T-helper 1 cell treated with Interleukin-12 subunit alpha and Interleukin-12 subunit beta and Interleukin-4 antibody, amounts not matched to agents 30 μg/mL and 1 μg/mL, for 36 hours (primary cell): Measurements from ENCODE around the gene AIF1.
"Not testable (repeated sequence)": the region's sequence is repeated elsewhere in the genome, so short reads cannot be mapped to it uniquely, and the experiment has no call there.

ENCODE experiments used
- H3K27ac Mint-ChIP-seq: one replicate; pipeline ENCODE4 v1.8.0; 2021; ENCODE audit warnings: mild to moderate bottlenecking, mixed read lengths
- H3K27me3 Mint-ChIP-seq: one replicate; pipeline ENCODE4 v1.8.0; 2021; ENCODE audit warnings: low read depth, mixed read lengths
- H3K36me3 Mint-ChIP-seq: one replicate; pipeline ENCODE4 v1.8.0; 2021; ENCODE audit warnings: low read depth, mixed read lengths
- H3K4me1 Mint-ChIP-seq: one replicate; pipeline ENCODE4 v1.8.0; 2021; ENCODE audit warnings: low read depth, mixed read lengths
- H3K4me3 Mint-ChIP-seq: one replicate; pipeline ENCODE4 v1.8.0; 2021; ENCODE audit warnings: mild to moderate bottlenecking, moderate library complexity, mixed read lengths
- H3K9me3 Mint-ChIP-seq: one replicate; pipeline ENCODE4 v1.8.0; 2021; ENCODE audit warnings: mixed read lengths

The AIF1 gene

GRCh38 chr6:31590691-31591090 lies 24.3 kb upstream of the AIF1 start:
- H3K4me3 Mint-ChIP-seq, H3K9me3 Mint-ChIP-seq, H3K27me3 Mint-ChIP-seq, H3K27ac Mint-ChIP-seq: not testable (repeated sequence)
- Mint-ChIP-seq H3K36me3 (peaks cover 18% of the 10 kb centered on the region), H3K4me1 (peaks cover 44% of the 10 kb centered on the region)

- H3K36me3 Mint-ChIP-seq: peaks cover 13% of the 10 kb centered on the region
- no peaks in the 10 kb centered on the region for H3K9me3 Mint-ChIP-seq
- H3K4me3 Mint-ChIP-seq: peak overlapping the region; percentile 67
- H3K27ac Mint-ChIP-seq: peak overlapping the region; percentile 87
- H3K4me1 Mint-ChIP-seq: peaks cover 38% of the 10 kb centered on the region
- H3K27me3 Mint-ChIP-seq: no peaks in the 10 kb centered on the region
Observed at GRCh38 chr6:31592396-31592771, 22.6 kb upstream of the AIF1 start.

GRCh38 chr6:31597006-31597405 lies 18.0 kb upstream of the AIF1 start:
- no peaks in the 10 kb centered on the region for H3K36me3 Mint-ChIP-seq
- H3K27ac Mint-ChIP-seq: no peak overlapping the region
- no peaks in the 10 kb centered on the region for H3K27me3 Mint-ChIP-seq
- no peaks in the 10 kb centered on the region for H3K9me3 Mint-ChIP-seq
- H3K4me3 Mint-ChIP-seq: peak overlapping the region; percentile 3
- peaks cover 38% of the 10 kb centered on the region for H3K4me1 Mint-ChIP-seq

GRCh38 chr6:31607317-31607716 lies 7.7 kb upstream of the AIF1 start:
- Mint-ChIP-seq H3K4me3 (no peak overlapping the region), H3K27me3 (peaks cover 3% of the 10 kb centered on the region), H3K36me3 (no peaks in the 10 kb centered on the region), H3K4me1 (no peaks in the 10 kb centered on the region), H3K27ac (no peak overlapping the region), H3K9me3 (no peaks in the 10 kb centered on the region)

GRCh38 chr6:31609519-31610406 lies 5.3 kb upstream of the AIF1 start:
- H3K27ac Mint-ChIP-seq: no peak overlapping the region
- H3K4me3 Mint-ChIP-seq: no peak overlapping the region
- H3K9me3 Mint-ChIP-seq: no peaks in the 10 kb centered on the region
- H3K36me3 Mint-ChIP-seq: no peaks in the 10 kb centered on the region
- peaks cover 9% of the 10 kb centered on the region for H3K4me1 Mint-ChIP-seq
- no peaks in the 10 kb centered on the region for H3K27me3 Mint-ChIP-seq

GRCh38 chr6:31610968-31611367 lies 4.1 kb upstream of the AIF1 start:
- H3K36me3 Mint-ChIP-seq: no peaks in the 10 kb centered on the region
- H3K4me3 Mint-ChIP-seq: no peak overlapping the region
- no peaks in the 10 kb centered on the region for H3K27me3 Mint-ChIP-seq
- no peaks in the 10 kb centered on the region for H3K9me3 Mint-ChIP-seq
- H3K27ac Mint-ChIP-seq: no peak overlapping the region
- peaks cover 20% of the 10 kb centered on the region for H3K4me1 Mint-ChIP-seq

- Mint-ChIP-seq H3K27ac (no peak overlapping the region), H3K4me1 (peaks cover 32% of the 10 kb centered on the region), H3K36me3 (peaks cover 6% of the 10 kb centered on the region), H3K9me3 (no peaks in the 10 kb centered on the region), H3K4me3 (no peak overlapping the region), H3K27me3 (no peaks in the 10 kb centered on the region)
Observed at GRCh38 chr6:31614075-31614619, 887 bp upstream of the AIF1 start.

- H3K27me3 Mint-ChIP-seq: no peaks in the 10 kb centered on the region
- peaks cover 33% of the 10 kb centered on the region for H3K4me1 Mint-ChIP-seq
- H3K4me3 Mint-ChIP-seq: peak overlapping the region; percentile 78
- H3K9me3 Mint-ChIP-seq: no peaks in the 10 kb centered on the region
- H3K27ac Mint-ChIP-seq: peak overlapping the region; percentile 85
- H3K36me3 Mint-ChIP-seq: peaks cover 7% of the 10 kb centered on the region
Observed at GRCh38 chr6:31615748-31616147, 714 bp downstream of the AIF1 start.

GRCh38 chr6:31617010-31617409 lies 2.0 kb downstream of the AIF1 start:
- H3K27ac Mint-ChIP-seq: peak overlapping the region; percentile 33
- H3K36me3 Mint-ChIP-seq: peaks cover 12% of the 10 kb centered on the region
- peak overlapping the region; percentile 78 for H3K4me3 Mint-ChIP-seq
- peaks cover 40% of the 10 kb centered on the region for H3K4me1 Mint-ChIP-seq
- H3K27me3 Mint-ChIP-seq: no peaks in the 10 kb centered on the region
- no peaks in the 10 kb centered on the region for H3K9me3 Mint-ChIP-seq

GRCh38 chr6:31619805-31620585 lies 5.0 kb downstream of the AIF1 start:
- Mint-ChIP-seq H3K27ac (peak overlapping the region; percentile 98), H3K9me3 (no peaks in the 10 kb centered on the region), H3K36me3 (peaks cover 27% of the 10 kb centered on the region), H3K27me3 (no peaks in the 10 kb centered on the region), H3K4me1 (peaks cover 41% of the 10 kb centered on the region), H3K4me3 (peak overlapping the region; percentile 91)

- H3K36me3 Mint-ChIP-seq: peaks cover 33% of the 10 kb centered on the region
- no peaks in the 10 kb centered on the region for H3K9me3 Mint-ChIP-seq
- H3K4me3 Mint-ChIP-seq: peak within 1 kb of the TSS; percentile 96
- H3K4me1 Mint-ChIP-seq: peaks cover 35% of the 10 kb centered on the region
- H3K27ac Mint-ChIP-seq: peak within 1 kb of the TSS; percentile 98
- no peaks in the 10 kb centered on the region for H3K27me3 Mint-ChIP-seq
Observed at GRCh38 chr6:31620586-31621319, 5.7 kb downstream of the AIF1 start, which contains the start of gene PRRC2A. PRRC2A (plus strand) TSS chr6:31620715; CDS start chr6:31622790, 2,075 bp downstream.

GRCh38 chr6:31621320-31621939 lies 6.4 kb downstream of the AIF1 start:
- peak overlapping the region; percentile 96 for H3K4me3 Mint-ChIP-seq
- peaks cover 40% of the 10 kb centered on the region for H3K36me3 Mint-ChIP-seq
- H3K27ac Mint-ChIP-seq: peak overlapping the region; percentile 93
- H3K9me3 Mint-ChIP-seq: no peaks in the 10 kb centered on the region
- peaks cover 28% of the 10 kb centered on the region for H3K4me1 Mint-ChIP-seq
- no peaks in the 10 kb centered on the region for H3K27me3 Mint-ChIP-seq

- Mint-ChIP-seq H3K4me1 (peaks cover 22% of the 10 kb centered on the region), H3K4me3 (peak overlapping the region; percentile 96), H3K27ac (peak overlapping the region; percentile 93), H3K27me3 (no peaks in the 10 kb centered on the region), H3K9me3 (no peaks in the 10 kb centered on the region), H3K36me3 (peaks cover 40% of the 10 kb centered on the region)
Observed at GRCh38 chr6:31621991-31622390, 7.0 kb downstream of the AIF1 start.

GRCh38 chr6:31622684-31623091 lies 7.7 kb downstream of the AIF1 start:
- Mint-ChIP-seq H3K9me3 (no peaks in the 10 kb centered on the region), H3K4me3 (peak overlapping the region; percentile 96), H3K36me3 (peaks cover 46% of the 10 kb centered on the region), H3K27ac (no peak overlapping the region), H3K27me3 (no peaks in the 10 kb centered on the region), H3K4me1 (peaks cover 26% of the 10 kb centered on the region)
